Urinary bladder (tissue), 4 donors: ENCODE results near the gene LYPD5. TPM values are rescaled to one million over a fixed set of nuclear protein-coding genes. Genes with fewer than 3 reads are reported as not detected.

Experiments used
- DNase-seq: peaks from one replicate; pipeline ENCODE4 v3.0.0-alpha.2; 2015; ENCODE audit errors: extremely low spot score
- H3K27ac ChIP-seq: one replicate; pipeline ENCODE4 v1.5.1; 2013; ENCODE audit warnings: low read depth, mild to moderate bottlenecking, moderate library complexity
- H3K36me3 ChIP-seq: one replicate; pipeline ENCODE4 v1.6.1; 2013; ENCODE audit warnings: mild to moderate bottlenecking, moderate library complexity; ENCODE audit not compliant: insufficient read depth
- H3K4me1 ChIP-seq: one replicate; pipeline ENCODE4 v1.6.1; 2013; ENCODE audit warnings: mild to moderate bottlenecking, moderate library complexity; ENCODE audit not compliant: insufficient read depth
- H3K4me3 ChIP-seq: one replicate; pipeline ENCODE4 v1.5.1; 2013; ENCODE audit warnings: low read depth, low read length
- WGBS: extraction: QIAGEN DNeasy Blood & Tissue Kit; methylation state at CpG from one replicate; pipeline ENCODE4 v1.1.7; 2013; 5-methylcytosine and 5-hydroxymethylcytosine counted together
- polyA plus RNA-seq: library from polyadenylated mRNA; stranded (reverse); fragments of 200-250 nt; gene quantifications from one replicate; pipeline ENCODE4 v1.2.3, GENCODE V29; 2013
- total RNA-seq: library from RNA; depleted of rRNA; stranded (reverse); fragments of >200 nt; gene quantifications from one replicate; pipeline ENCODE4 v1.2.3, GENCODE V29; 2014
- donor health status: healthy with polysubstance abuse.
- donor health status: healthy.

LYPD5 gene
- total and polyA plus RNA-seq, 2 donors, result 0.58 to 1.3 TPM

DNA sequence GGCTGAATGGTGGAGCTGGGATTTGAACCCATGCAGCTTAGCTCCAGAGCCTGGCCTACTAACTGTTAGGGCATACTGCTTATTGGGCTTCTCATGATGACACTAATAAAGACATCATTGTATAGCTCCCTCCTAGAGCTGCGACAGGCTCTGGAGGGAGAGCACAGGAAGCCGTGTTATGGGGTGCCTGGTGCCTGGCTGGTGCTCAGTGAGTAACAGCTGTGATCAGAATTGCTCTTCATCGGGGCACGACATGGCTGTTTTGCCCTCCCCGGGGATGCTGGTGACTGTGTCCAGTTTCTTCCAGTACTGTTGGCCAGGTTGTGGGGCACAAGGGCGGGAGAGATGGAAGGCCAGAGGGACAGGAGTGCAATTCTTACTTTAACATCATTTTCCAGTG, 5.1 kb downstream of the LYPD5 start:
- no peak for DNase-seq
- WGBS, result 50% methylated on average over 6 of the region's 6 CpGs
- Histone ChIP-seq H3K4me1 (no peaks in the 10 kb centered on the region), H3K27ac (no peak overlapping the region), H3K4me3 (no peak overlapping the region), H3K36me3 (no peaks in the 10 kb centered on the region)

DNA sequence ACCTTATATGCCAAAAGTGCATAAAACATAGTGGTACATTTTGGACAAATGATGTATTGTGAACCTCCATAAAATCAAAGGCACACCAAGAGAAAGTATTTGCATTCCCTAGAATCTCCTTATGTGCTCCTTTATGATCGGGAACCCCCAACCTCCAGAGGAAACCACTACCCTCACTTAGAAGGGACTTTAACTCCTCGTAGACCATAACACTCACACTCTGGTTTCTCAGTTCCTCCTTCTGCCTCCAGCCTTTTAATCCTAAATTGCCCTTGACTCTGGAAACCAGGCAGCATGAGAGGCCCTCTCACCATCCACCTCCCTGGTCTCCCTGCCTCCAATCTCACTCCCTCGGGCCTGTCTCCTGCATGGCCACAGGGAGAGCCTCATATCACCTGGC, 11.7 kb downstream of the LYPD5 start:
- WGBS, result 34% methylated on average over 3 of the region's 3 CpGs
- H3K4me3 ChIP-seq, result no peak overlapping the region
- H3K4me1 ChIP-seq, result no peaks in the 10 kb centered on the region
- H3K36me3 ChIP-seq, result no peaks in the 10 kb centered on the region
- no peak overlapping the region for H3K27ac ChIP-seq
- no peak for DNase-seq

DNA sequence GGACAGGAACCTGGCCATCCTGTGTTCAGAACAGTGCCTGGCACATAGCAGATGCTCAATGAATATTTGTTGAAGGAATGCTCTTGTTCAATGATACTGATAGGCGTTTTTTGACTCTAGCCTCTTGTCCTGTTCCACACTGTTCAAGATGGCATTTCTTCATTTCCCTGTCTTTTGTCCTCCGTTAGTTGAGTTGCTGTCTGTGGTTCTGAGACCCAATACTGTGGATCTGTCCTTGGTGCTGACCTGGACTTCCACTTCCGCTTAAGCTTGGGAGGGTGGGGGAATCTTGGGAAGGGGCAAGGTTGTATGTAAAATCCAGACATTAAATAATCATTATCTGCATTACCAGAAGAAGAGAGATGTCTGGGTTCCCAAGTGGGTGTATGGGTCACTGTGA, 13.2 kb downstream of the LYPD5 start:
- Histone ChIP-seq H3K36me3 (no peaks in the 10 kb centered on the region), H3K4me3 (no peak overlapping the region), H3K4me1 (no peaks in the 10 kb centered on the region), H3K27ac (no peak overlapping the region)
- DNase-seq, result no peak
- WGBS, result 5% methylated on average over 3 of the region's 3 CpGs

DNA sequence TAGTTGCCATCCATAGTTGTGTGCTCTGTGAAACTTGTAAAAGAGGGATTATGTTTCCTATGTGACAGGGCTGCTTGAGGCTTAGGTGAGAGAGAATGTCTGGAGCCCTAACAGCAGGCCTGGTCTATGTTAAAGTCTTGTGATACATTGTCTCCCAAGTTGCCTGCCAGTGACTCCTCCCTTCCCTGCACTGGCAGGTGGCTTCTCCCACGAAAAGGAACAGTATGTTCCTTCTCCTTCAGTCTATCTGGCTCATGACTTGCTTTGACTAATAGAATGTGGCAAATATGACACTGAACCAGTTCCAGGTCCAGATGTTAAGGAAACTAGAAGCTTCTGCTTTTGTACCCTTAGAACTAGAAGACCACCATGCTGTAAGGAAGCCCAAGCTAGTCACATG, 15.6 kb downstream of the LYPD5 start:
- DNase-seq, result no peak
- WGBS, result 41% methylated on average over 1 of the region's 1 CpG
- Histone ChIP-seq H3K36me3 (no peaks in the 10 kb centered on the region), H3K27ac (no peak overlapping the region), H3K4me3 (no peak overlapping the region), H3K4me1 (no peaks in the 10 kb centered on the region)

DNA sequence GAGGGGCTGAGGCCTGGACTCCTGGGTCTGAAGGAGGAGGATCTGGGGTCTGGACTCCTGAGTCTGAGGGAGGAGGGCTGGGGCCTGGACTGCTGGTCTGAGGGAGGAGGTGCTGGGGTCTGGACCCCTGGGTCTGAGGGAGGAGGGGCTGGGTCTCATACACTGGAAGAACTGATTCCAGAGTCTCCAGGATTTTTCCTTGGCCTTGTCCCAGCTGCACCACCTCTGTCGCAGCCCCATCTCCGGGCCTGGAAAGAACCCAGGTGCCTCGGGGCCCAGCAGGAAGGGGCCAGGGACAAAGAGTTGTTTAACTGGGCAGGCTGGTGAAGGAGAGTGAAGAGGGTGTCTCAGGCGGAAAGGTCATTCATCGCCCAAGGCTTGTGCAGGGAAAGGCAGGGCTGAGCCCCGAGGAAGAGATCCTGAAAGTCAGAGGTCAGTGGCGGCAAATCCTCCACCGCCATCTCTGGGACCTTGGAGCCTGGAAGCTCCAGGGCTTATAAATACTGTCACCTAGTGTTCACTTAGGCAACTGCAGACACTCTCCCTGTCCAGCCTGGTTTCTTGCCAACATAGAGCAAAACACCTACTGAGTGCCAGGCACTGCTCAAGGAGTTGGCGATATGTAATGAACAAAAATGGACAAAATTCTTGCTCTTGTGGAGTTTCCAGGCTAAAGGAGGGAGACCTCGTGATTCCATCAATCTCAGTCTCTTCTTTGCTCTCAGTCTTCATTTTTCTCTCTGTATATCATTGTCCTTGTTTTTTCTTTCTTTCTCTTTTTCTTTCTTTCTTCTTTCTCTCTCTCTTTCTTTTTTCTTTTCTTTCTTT, 17.1 kb downstream of the LYPD5 start:
- Histone ChIP-seq H3K4me1 (no peaks in the 10 kb centered on the region), H3K4me3 (no peak overlapping the region), H3K27ac (peak overlapping the region; percentile 42), H3K36me3 (no peaks in the 10 kb centered on the region)
- WGBS, result 10% methylated on average over 10 of the region's 10 CpGs
- no peak for DNase-seq

DNA sequence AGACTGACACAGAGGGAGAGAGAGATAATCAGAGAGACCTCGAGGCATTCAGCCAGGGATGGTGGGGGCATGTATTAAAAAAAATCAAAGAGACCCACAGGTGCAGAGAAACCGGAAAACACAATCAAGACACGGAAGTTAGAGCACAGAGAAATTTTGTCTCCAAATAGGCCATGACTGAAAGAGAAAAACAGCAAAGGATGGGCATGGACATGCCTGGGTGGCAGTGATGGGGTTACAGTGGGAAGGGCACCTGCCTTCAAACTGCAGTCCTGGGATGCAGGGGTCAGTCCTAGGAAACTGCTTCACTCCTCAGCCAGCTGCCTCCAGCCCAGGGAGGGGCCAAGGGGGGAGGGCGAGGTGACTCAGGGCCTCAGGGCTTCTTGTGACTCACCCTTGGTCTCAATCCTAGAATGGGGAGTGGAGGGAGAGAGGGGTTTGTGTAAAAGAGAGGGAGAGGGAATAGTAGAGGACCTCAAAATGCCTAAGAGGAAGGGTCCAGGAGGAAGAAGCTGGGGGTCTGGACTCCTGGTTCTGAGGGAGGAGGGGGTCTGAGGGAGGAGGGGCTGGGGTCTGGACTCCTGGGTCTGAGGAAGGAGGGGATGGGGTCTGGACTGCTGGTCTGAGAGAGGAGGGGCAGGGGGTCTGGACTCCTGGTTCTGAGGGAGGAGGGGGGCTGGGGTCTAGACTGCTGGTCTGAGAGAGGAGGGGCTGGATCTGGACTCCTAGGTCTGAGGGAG, 17.8 kb downstream of the LYPD5 start:
- no peak overlapping the region for H3K4me3 ChIP-seq
- 60% methylated on average over 4 of the region's 4 CpGs for WGBS
- H3K36me3 ChIP-seq, result no peaks in the 10 kb centered on the region
- H3K4me1 ChIP-seq, result no peaks in the 10 kb centered on the region
- DNase-seq, result no peak
- peak overlapping the region; percentile 42 for H3K27ac ChIP-seq

DNA sequence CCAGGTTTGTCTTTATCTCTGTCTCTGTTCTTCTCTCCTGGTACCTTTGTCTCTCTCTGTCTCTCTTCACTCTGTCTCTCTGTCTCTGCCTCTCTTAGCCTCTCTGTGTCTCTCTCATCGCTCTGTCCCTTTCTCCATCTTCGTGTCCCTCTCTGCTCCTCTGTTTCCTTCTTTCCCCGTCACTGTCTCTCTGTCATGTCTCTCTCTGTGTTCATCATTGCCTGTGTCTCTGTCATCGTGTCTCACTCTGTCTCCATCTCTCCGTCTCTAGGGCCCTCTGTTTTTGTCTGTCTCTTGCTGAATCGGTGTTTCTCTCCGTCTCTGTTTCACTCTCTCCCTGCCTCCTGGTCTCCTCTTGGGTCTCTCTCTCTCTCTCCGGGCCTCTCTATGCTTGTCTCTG, 18.6 kb downstream of the LYPD5 start:
- no peaks in the 10 kb centered on the region for H3K4me1 ChIP-seq
- 90% methylated on average over 8 of the region's 8 CpGs for WGBS
- H3K27ac ChIP-seq, result no peak overlapping the region
- no peaks in the 10 kb centered on the region for H3K36me3 ChIP-seq
- H3K4me3 ChIP-seq, result no peak overlapping the region
- no peak for DNase-seq

DNA sequence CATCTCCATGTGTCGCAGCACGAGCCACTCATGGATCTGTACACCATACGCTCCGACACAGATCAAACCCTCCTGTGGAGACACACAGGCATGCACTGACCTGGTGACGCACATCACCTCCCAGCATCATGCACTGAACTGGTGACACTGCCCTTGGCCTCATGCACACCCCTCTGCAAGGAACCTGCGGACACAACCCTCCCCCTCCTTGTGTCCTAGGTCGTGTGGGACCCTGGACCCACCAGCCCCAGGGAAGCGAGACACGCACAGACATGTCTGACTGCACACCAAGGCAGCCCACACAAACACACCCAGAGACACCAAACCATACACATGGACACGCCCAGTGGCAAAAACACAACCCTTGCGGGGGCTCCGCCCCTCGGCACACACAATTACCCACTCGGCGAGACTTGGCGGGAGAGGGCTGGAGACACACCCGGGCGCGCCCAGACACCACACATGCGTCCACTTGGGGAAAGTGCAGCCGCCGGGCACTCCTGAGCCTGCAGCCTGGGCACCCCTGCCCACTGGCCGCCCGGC, 19.5 kb downstream of the LYPD5 start:
- Histone ChIP-seq H3K4me1 (no peaks in the 10 kb centered on the region), H3K36me3 (no peaks in the 10 kb centered on the region), H3K4me3 (no peak overlapping the region), H3K27ac (no peak overlapping the region)
- DNase-seq, result no peak
- WGBS, result 76% methylated on average over 24 of the region's 24 CpGs

DNA sequence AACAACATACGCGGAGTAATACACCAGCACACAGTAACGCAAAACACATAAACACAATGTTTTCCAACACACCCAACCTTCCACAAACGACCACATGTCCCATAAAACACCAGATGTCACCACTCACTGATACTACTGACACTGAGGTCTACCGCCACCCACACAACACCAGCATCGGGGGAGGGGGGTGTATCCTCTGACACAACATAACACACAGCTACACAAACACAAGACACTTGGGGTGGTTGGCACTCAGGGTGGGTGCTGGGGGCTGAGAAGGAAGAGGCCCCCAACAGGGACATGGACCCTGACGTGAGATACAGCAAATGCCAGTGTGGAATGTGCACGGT, 20.0 kb downstream of the LYPD5 start:
- 44% methylated on average over 8 of the region's 8 CpGs for WGBS
- H3K36me3 ChIP-seq, result no peaks in the 10 kb centered on the region
- H3K4me1 ChIP-seq, result no peaks in the 10 kb centered on the region
- H3K27ac ChIP-seq, result peak overlapping the region; percentile 32
- no peak overlapping the region for H3K4me3 ChIP-seq
- DNase-seq, result no peak

DNA sequence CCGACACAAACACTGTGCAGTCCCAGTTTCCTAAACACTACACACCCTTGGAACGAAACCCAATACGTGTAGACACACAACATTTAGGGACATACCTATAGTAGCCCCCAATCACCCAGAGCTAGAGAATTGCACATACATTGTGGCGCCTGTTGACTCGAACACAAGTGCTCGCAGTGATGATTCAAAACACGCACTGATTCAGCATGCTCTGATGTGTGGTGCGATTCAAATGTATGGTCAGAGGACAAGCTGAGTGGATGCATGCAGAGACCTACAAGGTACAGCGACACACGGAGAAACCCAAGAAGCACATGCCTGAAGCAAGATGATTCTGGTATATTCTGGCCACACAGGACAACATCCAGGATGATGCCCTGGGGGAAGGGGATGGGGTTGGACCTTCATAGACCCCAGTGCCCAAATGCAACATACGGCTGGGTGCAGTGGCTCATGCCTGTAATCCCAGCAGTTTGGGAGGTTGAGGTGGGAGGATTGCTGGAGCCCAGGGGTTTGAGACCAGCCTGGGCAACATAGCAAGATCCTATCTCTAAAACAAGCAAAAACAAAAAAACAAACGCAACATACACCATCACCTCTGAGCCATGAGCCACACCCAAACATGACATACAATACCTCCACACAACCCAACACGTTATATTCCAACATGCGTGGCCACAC, 20.5 kb downstream of the LYPD5 start:
- WGBS, result 83% methylated on average over 14 of the region's 14 CpGs
- Histone ChIP-seq H3K36me3 (no peaks in the 10 kb centered on the region), H3K27ac (peak overlapping the region; percentile 38), H3K4me3 (no peak overlapping the region), H3K4me1 (no peaks in the 10 kb centered on the region)
- DNase-seq, result no peak

DNA sequence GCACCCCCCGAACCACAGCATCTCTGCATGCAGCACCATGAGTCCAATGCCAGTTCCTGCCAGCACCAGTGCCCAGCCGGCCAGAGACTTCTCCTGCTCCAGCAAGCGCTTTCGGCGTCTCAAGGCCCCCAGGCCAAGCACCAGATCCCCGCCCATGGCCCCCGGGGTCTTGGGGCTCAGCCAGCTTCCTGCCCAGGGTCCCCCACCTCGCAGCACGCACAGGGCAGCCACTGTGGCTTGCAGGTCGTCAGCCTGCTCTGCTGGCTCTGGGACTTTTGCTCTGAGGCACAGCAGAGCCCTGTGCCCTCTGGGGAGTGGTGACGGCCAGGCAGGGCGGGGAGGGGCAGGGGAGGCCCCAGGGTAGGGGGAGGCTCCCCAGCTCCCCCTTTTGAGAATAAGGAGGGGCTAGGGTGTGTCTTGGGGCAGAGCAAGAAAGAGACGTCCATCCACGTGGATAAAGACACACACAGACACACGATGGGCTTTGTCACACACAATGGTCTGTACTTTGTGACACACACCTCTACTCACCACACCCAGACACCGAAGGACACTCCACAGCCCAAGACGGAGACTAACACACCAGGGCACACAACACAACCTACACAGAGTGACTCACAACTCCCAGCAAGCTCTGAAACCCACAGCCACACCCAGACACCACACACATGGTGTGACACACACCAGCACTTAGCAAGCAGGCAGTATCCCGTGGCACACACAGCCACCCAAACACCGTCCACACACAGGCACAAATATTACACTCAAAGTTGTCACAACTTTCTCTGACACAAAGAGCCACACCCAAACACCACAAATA, 21.3 kb downstream of the LYPD5 start, which contains the start of gene KCNN4:
KCNN4 (minus strand) TSS at position 268 of the 820 bp plus-strand sequence; CDS start at position 156, 112 bp downstream.
- H3K4me1 ChIP-seq, result no peaks in the 10 kb centered on the region
- H3K4me3 ChIP-seq, result peak within 1 kb of the TSS; percentile 24
- DNase-seq, result no peak
- peak within 1 kb of the TSS; percentile 72 for H3K27ac ChIP-seq
- no peaks in the 10 kb centered on the region for H3K36me3 ChIP-seq
- 22% methylated on average over 19 of the region's 19 CpGs for WGBS

DNA sequence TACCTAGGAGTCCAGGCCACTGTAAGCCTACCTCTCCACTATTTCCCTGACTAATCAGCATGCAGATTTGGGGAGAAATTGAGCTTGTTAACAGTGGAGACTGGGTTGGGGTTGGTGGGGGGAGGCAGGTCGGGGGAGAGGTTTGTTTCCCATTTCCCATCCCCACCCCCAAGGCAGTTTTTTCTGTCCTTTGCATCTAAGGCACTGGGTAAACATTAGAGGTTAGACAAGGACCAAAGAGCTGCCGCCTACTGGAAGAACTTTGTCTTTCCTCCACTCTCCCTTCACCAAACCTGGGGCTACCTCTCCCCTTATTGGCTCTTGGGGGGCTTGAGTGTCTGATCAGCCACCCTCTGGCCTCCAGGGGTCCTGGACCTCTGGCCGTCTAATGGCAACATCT, 22.4 kb downstream of the LYPD5 start:
- Histone ChIP-seq H3K36me3 (no peaks in the 10 kb centered on the region), H3K4me1 (no peaks in the 10 kb centered on the region), H3K27ac (peak overlapping the region; percentile 72), H3K4me3 (no peak overlapping the region)
- no peak for DNase-seq
- 31% methylated on average over 3 of the region's 3 CpGs for WGBS
